NCI-H2227 (cell line): ENCODE measurements around the gene NCDN.

ENCODE experiments used
- DNase-seq: peaks from one replicate; lab custom pipeline; 2025; ENCODE audit not compliant: unreplicated experiment; lab: John Stamatoyannopoulos, UW

NCDN gene

DNA sequence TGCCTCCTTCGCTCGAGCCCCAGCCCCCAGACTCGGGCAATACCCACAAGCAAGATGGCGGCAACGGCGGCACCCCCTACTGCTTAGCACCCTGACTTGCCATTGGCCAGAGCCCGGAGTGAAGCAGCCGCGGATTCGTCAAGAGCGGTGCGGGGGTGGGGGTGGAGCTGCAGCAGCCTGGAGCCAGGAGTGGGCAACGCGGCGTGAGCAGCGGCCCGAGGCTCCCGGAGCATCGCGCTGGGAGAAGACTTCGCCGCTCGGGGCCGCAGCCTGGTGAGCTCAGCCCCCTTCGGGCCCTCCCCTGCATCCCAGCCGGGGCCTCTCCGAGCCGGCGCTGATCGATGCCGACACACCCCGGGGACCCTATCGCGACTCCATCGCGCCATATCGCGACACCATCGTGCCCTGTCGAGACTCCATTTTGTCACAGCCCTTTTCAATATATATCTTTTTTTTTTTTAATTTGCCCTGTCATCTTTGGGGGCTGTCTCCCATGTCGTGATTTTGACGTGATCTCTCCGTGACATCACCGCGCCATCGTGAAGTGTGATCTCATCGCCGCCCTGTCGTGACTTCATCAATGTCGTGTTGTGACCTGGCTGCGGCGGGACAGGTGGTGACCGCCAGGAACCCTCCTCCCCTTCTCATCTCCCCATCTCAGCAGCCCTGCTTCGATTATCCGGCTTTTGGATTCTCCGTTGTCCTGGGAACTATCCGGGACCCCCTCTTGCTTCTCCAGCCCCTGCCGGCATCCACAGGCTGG is at the start of gene NCDN:
Gene NCDN (plus strand): TSS at position 189 of the 763 bp plus-strand sequence. CDS start 392 bp downstream, at position 581.
- DNase-seq = peak; percentile 97

DNA sequence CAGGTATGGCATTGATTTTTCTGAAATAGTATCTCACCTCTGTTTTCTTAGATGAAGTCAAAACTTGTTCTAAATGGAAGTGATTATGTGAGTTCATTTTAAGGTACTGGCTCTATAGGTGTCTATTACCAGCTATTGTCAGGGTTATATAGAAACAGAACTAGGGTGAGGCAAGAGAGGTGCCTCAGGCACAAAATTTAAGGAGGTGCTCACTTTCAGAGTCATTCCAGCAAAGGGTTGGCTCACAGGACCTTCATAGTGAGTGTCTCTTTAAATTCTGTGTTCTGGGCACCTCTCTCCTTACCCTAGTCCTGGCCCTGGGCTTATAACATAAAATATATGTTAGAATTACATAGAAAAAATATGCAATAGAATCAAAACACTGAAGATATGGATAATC is 49.7 kb upstream of the NCDN start:
- DNase-seq = no peak

GRCh38 chr1:35509558-35509957 is 48.0 kb upstream of the NCDN start:
- DNase-seq = no peak

DNA sequence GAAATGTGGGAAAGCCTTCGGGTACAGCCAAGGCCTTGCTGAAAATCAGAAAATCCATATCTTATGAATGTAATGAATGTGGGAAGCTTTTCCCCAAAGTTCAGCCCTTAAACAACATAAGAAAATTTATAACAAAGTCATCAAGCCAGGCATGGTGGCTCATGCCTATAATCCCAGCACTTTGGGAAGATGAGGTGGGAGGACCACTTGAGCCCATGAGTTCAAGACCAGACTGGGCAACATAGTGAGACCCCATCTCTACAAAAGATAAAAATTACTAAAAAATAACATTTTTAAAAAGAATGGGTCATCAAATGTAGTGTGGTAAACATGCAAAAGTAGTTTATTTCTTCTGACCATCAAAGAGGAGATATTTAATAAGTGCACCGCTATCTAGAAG is 46.3 kb upstream of the NCDN start:
- no peak for DNase-seq

- no peak for DNase-seq
These were observed 39.4 kb upstream of the NCDN start for GRCh38 chr1:35518183-35518582.

- no peak for DNase-seq
These were observed 38.2 kb upstream of the NCDN start for GRCh38 chr1:35519432-35519831.

DNA sequence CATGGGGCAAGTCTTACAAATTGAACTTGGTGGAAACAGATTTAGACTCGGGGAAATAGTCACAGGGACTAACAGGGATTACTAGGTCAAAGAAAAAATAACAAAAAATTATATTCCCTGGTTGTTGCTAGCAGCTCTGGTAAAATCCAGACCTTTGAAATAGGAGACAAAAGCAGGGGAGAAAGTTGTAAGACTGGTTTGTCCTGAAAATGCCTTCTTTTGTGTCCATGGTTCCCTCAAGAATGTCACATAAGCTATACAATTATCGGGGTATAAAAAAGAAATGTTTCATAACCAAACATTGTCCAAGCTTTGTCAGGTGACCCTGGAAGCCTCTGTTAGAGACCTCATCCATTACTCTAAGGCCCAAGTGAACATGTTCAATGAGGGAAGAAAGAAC is 33.5 kb upstream of the NCDN start:
- no peak for DNase-seq

DNA sequence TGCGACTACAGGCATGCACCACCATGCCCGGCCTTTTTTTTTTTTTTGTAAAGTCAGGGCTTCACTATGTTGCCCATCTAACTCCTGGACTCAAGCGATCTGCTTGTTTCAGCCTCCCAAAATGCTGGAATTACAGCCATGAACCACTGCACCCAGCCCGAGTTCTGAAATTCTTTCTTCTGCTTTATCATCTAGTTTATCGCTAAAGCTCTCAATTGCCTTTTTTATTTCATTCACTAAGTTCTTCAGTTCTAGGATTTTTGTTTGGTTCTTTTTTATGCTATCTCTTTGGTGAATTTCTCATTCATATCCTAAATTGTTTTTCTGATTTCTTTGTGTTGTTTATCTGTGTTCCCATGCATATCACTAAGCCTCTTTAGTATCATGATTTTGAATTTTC is 27.4 kb upstream of the NCDN start:
- DNase-seq = no peak

- no peak for DNase-seq
These were observed 26.7 kb upstream of the NCDN start for GRCh38 chr1:35530946-35531345.

DNA sequence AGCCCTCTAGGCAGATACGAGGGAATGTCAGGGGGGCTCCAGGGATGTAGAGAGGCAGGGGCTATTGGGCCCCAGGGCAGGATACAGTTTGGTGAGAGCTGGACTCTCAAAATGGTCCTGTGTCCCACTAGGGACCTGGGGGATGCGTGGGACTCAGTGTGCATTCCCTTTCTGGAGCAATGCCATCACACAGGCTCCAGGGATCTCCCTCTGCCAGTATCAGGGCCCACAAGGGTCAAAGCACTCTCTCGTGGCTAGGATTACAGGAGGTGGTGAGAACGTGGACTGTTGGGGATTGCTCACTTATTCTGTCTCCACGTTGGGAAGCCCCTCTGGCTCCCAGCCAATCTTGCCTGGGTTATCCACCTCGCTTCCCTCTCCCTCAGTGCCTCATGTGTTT is 26.2 kb upstream of the NCDN start:
- DNase-seq = no peak

GRCh38 chr1:35532497-35533223 is 24.9 kb upstream of the NCDN start:
- DNase-seq = no peak

GRCh38 chr1:35533586-35533985 is 24.0 kb upstream of the NCDN start:
- peak; percentile 9 for DNase-seq

DNA sequence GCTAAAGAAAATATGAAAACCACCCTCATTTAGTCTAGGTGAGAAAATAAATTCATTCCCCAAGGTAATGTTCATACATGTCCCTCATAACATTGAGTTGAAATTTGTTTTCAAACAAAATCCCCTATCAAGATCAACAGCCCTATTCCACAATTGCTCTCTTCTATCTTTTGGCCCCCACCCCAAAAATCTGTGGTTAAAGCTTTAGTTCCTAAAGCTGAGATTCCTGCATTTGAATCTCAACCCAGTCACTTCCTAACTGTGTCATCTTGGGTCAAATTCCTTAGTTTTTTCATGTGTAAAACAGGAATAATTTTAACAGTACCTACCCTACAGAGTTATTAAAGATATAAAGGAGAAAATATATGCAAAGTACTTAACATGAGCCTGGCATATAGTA is 22.4 kb upstream of the NCDN start:
- DNase-seq = no peak

- DNase-seq = no peak
These were observed 20.9 kb upstream of the NCDN start for GRCh38 chr1:35536556-35537162.

DNA sequence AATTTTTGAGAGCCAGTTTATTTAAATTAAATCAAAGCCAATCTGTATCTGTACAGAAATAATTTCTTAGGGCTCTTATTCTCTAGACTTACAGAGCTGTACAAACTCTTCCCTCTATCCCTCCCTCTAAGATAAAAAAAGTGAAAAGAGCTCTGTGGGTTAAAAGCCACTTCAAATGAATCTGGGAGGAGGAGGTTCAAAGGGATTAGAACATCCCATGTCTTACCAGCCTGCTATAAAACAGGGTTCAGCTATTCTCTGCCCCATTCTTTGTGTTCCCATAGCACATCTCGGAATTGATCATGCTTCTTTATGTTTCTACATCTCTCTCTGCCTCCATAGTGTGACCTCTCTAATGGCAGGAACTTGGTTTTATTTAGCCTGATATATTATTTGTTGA is 19.8 kb upstream of the NCDN start:
- DNase-seq = no peak

DNA sequence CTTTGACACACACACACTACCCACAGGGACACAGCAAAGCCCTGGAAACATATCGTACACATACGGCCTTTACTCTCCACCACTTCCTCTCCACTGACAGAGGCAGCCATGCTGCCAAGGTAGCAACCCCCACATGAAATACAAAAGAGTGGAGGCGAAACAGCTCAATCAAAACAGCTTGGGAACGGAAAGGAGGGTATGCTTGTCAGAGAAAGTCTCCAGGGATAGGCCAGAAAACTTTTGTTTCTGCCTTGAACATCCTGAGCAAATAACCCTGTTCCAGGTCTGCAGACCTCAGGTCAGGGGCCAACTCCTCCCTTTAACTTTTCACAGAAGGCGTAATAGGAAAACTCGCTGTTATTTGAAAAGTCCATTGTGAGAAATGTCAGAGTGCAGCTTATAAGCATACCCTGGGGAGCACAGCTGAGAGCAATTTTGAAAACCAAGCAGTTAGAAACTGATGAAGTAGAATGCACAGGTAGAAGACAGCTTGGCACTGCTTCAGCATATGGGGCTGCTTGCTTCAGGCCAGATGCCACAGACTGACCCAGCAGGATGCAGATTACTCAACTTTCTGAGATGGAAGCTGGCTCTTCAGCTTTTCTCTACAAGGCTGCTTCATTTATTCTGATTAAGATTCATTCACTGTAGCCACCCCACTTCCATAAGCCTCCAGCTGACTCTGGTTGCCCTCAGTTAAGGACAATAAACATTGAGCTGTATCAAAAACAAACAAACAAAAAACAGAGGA is 18.4 kb upstream of the NCDN start:
- peak; percentile 39 for DNase-seq

DNA sequence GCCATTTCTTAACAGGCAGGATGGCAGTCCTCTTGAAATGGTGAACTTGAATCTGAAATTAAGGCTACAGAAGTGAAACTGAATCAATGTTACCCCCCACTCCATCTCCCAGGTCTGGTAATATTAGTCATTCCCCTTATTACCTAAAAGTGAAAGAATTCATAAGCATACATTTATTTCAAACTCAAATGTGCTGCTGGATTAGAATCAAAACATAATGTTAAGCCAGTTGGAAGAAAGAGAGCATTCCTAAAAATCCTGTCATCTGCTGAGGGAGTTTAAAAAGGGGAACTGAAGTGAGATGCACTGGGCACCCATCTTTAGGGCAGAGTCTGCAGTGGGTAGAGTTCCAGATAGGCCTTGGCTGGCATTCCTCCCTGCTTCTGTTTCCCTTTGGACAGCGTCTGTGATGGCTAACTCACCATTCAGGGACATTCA is 17.8 kb upstream of the NCDN start:
- DNase-seq = no peak

- DNase-seq = peak; percentile 32
These were observed 12.6 kb upstream of the NCDN start for GRCh38 chr1:35544976-35545375.

GRCh38 chr1:35546614-35547013 is 11.0 kb upstream of the NCDN start:
- DNase-seq = no peak

GRCh38 chr1:35553851-35554250 is 3.7 kb upstream of the NCDN start:
- DNase-seq = peak; percentile 14
